NCI-H187 treated with DMSO at 0.1 percent for 48 hours (cell line): ENCODE measurements around the gene TRIOBP.
"Not testable (repeated sequence)": the region's sequence is repeated elsewhere in the genome, so short reads cannot be mapped to it uniquely, and the experiment has no call there.

Source experiments
- DNase-seq: peaks from one replicate; lab custom pipeline; 2025; lab: John Stamatoyannopoulos, UW

The TRIOBP gene

GRCh38 chr22:37696657-37697537 lies at the start of gene TRIOBP:
Gene TRIOBP, plus strand, starts transcription at chr22:37697048. Its CDS starts 4,318 bp downstream, at chr22:37701366.
- peak; percentile 81 for DNase-seq

- no peak for DNase-seq
Measured at GRCh38 chr22:37647317-37647716, 49.5 kb upstream of the TRIOBP start.

- DNase-seq = no peak
Measured at GRCh38 chr22:37647928-37648327, 48.9 kb upstream of the TRIOBP start.

- DNase-seq = no peak
Measured at GRCh38 chr22:37650463-37651136, 46.2 kb upstream of the TRIOBP start.

GRCh38 chr22:37654563-37655251 lies 42.1 kb upstream of the TRIOBP start:
- no peak for DNase-seq

GRCh38 chr22:37655252-37655563 lies 41.6 kb upstream of the TRIOBP start:
- DNase-seq = no peak

- not testable (repeated sequence) for DNase-seq
Measured at GRCh38 chr22:37656583-37656982, 40.3 kb upstream of the TRIOBP start.

- no peak for DNase-seq
Measured at GRCh38 chr22:37657590-37658132, 39.2 kb upstream of the TRIOBP start.

GRCh38 chr22:37658133-37659065 lies 38.4 kb upstream of the TRIOBP start, which contains the start of gene PDXP:
Gene PDXP, plus strand, starts transcription at chr22:37658723. Its CDS starts 60 bp downstream, at chr22:37658783.
- peak; percentile 94 for DNase-seq

GRCh38 chr22:37659066-37659896 lies 37.6 kb upstream of the TRIOBP start:
- DNase-seq = no peak

GRCh38 chr22:37659897-37660708 lies 36.7 kb upstream of the TRIOBP start:
- DNase-seq = no peak

- no peak for DNase-seq
Measured at GRCh38 chr22:37660709-37661045, 36.2 kb upstream of the TRIOBP start.

GRCh38 chr22:37661160-37661924 lies 35.5 kb upstream of the TRIOBP start:
- DNase-seq = no peak

GRCh38 chr22:37662039-37662438 lies 34.8 kb upstream of the TRIOBP start:
- DNase-seq = no peak

GRCh38 chr22:37663521-37664140 lies 33.2 kb upstream of the TRIOBP start:
- DNase-seq = no peak

- DNase-seq = no peak
Measured at GRCh38 chr22:37664249-37665101, 32.4 kb upstream of the TRIOBP start.

GRCh38 chr22:37665487-37665886 lies 31.4 kb upstream of the TRIOBP start:
- DNase-seq = no peak
